ENCODE measurements around the gene CCDC57. TPM values are rescaled to one million over a fixed set of nuclear protein-coding genes. Genes with fewer than 3 reads are reported as not detected.

The CCDC57 gene
- total and polyA plus RNA-seq, 2 of the 4 experiments (the other 2 are of a cell fraction): 7.3 to 31.3 TPM

DNA sequence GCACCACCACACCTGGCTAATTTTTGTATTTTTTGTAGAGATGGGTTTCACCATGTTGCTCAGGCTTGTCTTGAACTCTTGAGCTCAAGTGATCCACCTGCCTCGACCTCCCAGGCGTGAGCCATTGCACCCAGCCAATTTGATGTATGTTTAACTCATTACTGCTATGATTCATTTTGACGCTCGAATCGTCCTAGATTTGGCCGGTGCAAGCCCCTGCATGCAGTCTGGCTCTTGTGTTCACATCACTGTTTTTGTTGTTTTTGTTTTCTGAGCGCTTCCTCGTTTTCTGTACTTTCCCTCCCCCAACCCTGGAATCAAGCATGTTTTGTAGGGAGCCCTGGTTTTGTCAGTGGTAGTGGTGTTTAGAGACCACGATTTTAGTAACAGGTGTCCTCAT lies 139.2 kb downstream of the CCDC57 start:
- Histone ChIP-seq H2BK120ac (ENCODE audit: low read depth, low read length) (no peak overlapping the region), H3K4me1 (ENCODE audit: control insufficient read depth, insufficient read depth, low read length) (no peaks in the 10 kb centered on the region), H4K5ac (ENCODE audit: low read depth, low read length) (no peak overlapping the region), H3K14ac (replicated peaks; ENCODE audit: low read depth, low read length) (no peak overlapping the region), H3K4ac (ENCODE audit: low read depth, low read length) (no peak overlapping the region), H3K56ac (ENCODE audit: extremely low read depth, insufficient read depth, low read length) (no peak overlapping the region), H3K27ac (ENCODE audit: insufficient read depth, low read length) (no peak overlapping the region), H4K20me1 (ENCODE audit: insufficient read depth, low read length) (no peaks in the 10 kb centered on the region; the same call in 1 of the 2 replicates), H3K79me1 (ENCODE audit: low read depth in 1 of 2, low read length in 2 of 2) (no peaks in the 10 kb centered on the region), H4K91ac (ENCODE audit: insufficient read depth, low read depth, low read length) (no peak overlapping the region), H2BK15ac (ENCODE audit: low read depth, low read length) (no peak overlapping the region), H2BK20ac (ENCODE audit: low read depth, low read length) (no peak overlapping the region), H2AK9ac (replicated peaks; ENCODE audit: low read depth, low read length, poor library complexity) (no peak overlapping the region), H3K9me3 (ENCODE audit: control insufficient read depth, insufficient read depth, low read length) (no peaks in the 10 kb centered on the region), H3K4me3 (ENCODE audit: insufficient read depth, low read depth, low read length) (no peak overlapping the region), H4K8ac (ENCODE audit: low read depth in 2 of 2, low read length in 2 of 2) (no peak overlapping the region), H2AK5ac (ENCODE audit: low read depth, low read length) (no peak overlapping the region), H2BK5ac (ENCODE audit: low read depth, low read length, poor library complexity, severe bottlenecking) (no peak overlapping the region), H3K4me2 (ENCODE audit: low read depth, low read length) (no peak overlapping the region), H3K9me1 (ENCODE audit: insufficient read depth, low read length) (no peaks in the 10 kb centered on the region), H3K23ac (ENCODE audit: low read depth, low read length) (no peak overlapping the region), H2AFZ (replicated peaks; ENCODE audit: low read length, poor library complexity) (no peak overlapping the region), H3K27me3 (ENCODE audit: control insufficient read depth, insufficient read depth, low read length) (no peaks in the 10 kb centered on the region), H3K9ac (ENCODE audit: low read depth, low read length) (no peak overlapping the region), H3K18ac (ENCODE audit: low read depth, low read length) (no peak overlapping the region), H3K36me3 (ENCODE audit: control insufficient read depth, insufficient read depth, low read length) (peaks cover 2% of the 10 kb centered on the region; the same call in 1 of the 2 replicates)
- CTCF ChIA-PET: no interaction called here
- POLR2A ChIA-PET (ENCODE audit: unreplicated experiment): no interaction called here
- DNase-seq (no peak), ATAC-seq (ENCODE audit: low read depth) (no peak)
- BruUV-seq (replicated peaks): no TSS peak
- in situ Hi-C loops (cut with MboI; ENCODE audit: low sequenced_read_pairs): no loop called here
- intact Hi-C loops (cut with micrococcal nuclease): no loop called here
- TF ChIP-seq MAZ (IDR thresholded peaks at IDR 0.05; ENCODE audit: borderline replicate concordance, low read depth, low read length) (no peak), RFX5 (IDR thresholded peaks at IDR 0.05; ENCODE audit: low read depth, low read length) (no peak), NFE2L2 (IDR thresholded peaks at IDR 0.05; ENCODE audit: low read depth, low read length) (no peak), CTCF (conservative IDR thresholded peaks at IDR 0.05; ENCODE audit: low read depth, low read length) (no peak), FOS (IDR thresholded peaks at IDR 0.05; ENCODE audit: low read depth, low read length) (no peak), MAFK (IDR thresholded peaks at IDR 0.05; ENCODE audit: low read depth, low read length) (no peak)
- TF ChIP-seq, protein P1, sequence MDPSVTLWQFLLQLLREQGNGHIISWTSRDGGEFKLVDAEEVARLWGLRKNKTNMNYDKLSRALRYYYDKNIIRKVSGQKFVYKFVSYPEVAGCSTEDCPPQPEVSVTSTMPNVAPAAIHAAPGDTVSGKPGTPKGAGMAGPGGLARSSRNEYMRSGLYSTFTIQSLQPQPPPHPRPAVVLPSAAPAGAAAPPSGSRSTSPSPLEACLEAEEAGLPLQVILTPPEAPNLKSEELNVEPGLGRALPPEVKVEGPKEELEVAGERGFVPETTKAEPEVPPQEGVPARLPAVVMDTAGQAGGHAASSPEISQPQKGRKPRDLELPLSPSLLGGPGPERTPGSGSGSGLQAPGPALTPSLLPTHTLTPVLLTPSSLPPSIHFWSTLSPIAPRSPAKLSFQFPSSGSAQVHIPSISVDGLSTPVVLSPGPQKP (IDR thresholded peaks at IDR 0.05; ENCODE audit: borderline replicate concordance, low read depth, low read length): no peak
- dilution Hi-C loops (cut with HindIII; ENCODE audit: low sequenced_read_pairs, unreplicated experiment): no loop called here
- WGBS, 2 experiments (ENCODE audit: extremely low coverage in 2 of 2, insufficient read length in 1 of 2): no CpG with 5 or more reads among the region's 9 CpGs

Data from IMR-90 (cell line).